ENCODE results near the gene PLEK. TPM values are rescaled to one million over a fixed set of nuclear protein-coding genes. Genes with fewer than 3 reads are reported as not detected.

Gene PLEK
- total and polyA plus RNA-seq, 2 of the 13 experiments (the other 11 are each of a cell fraction or from before 2014, with no cell fraction given) = not detected

DNA sequence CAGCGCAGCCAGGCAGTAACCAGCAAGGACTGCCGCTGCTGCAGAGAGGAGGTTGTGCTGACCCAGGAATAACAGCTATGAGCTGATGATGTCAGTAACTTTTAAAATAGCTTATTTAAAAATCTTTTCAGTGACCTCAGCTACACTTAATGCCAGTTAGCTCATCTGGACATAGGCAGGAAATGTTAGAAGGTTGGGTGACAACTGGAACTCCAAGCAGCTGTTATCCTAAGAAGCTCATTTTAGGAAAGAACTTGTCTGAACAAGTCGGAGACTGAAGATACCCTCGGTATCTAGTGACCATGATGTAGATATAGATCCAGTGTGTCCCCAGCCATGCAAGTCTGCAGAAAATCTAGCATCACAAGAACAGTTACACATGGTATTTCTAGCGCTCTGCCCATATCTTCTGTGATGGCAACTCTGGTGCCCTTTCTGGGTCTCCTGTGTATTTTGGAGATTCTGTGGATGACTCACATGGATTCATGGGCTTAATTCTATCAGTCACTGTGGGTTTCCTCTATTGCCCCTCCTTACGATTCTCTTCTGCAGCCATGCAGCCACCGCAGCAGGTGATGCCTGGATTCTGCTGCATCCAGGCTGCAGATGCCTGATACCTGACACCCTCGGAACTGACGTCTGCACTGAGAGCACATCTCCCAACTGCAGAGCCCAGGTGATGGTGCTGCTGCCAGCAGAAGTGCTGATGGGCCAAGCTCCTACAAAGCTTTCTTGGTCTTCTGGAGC lies 19.8 kb upstream of the PLEK start:
- Histone ChIP-seq H4K20me1 (ENCODE audit: insufficient read depth, low read length) (no peaks in the 10 kb centered on the region), H3K4me1 (ENCODE audit: insufficient read depth, low read length) (no peaks in the 10 kb centered on the region), H3K79me2 (ENCODE audit: insufficient read depth, low read length) (no peaks in the 10 kb centered on the region), H3K9ac (ENCODE audit: insufficient read depth, low read depth, low read length) (no peak overlapping the region), H3K27ac (ENCODE audit: extremely low read length, insufficient read depth, low read length) (no peak overlapping the region), H3K4me3 (replicated peaks in 1 of 3; ENCODE audit: insufficient read depth in 1 of 3, low read depth in 2 of 3, low read length in 3 of 3) (no peak overlapping the region), H3K27me3 (ENCODE audit: control insufficient read depth in 1 of 2, insufficient read depth in 2 of 2, low read length in 2 of 2) (0 out of 5 replicates have a peak, but pooled peaks cover 0 to 8% of the 10 kb centered on the region in 2 experiments), H3K36me3 (replicated peaks in 1 of 2; ENCODE audit: control insufficient read depth in 1 of 2, insufficient read depth in 2 of 2, low read length in 2 of 2) (no peaks in the 10 kb centered on the region), H3K4me2 (ENCODE audit: low read depth, low read length) (no peak overlapping the region), H2AFZ (ENCODE audit: low read length) (no peak overlapping the region), H3K9me3 (ENCODE audit: low read length) (no peaks in the 10 kb centered on the region)
- in situ Hi-C loops (cut with HindIII; ENCODE audit: extremely low pct_ligation_motif_present, low pct_unique_long_range_greater_than_20kb) = no loop called here
- POLR2A ChIA-PET = no interaction called here
- CTCF ChIA-PET (ENCODE audit: low intra/inter-chr PET ratio, low total read pairs) = no interaction called here
- ATAC-seq (no peak), DNase-seq (ENCODE audit: low spot score) (no peak), FAIRE-seq (no peak)
- WGBS (ENCODE audit: low lambda C conversion rate) = 38% methylated on average over 9 of the region's 9 CpGs
- intact Hi-C loops (cut with micrococcal nuclease; ENCODE audit: unreplicated experiment) = no loop called here
- no TSS peak for BruUV-seq (replicated peaks)
- TF ChIP-seq MBD4 (IDR thresholded peaks at IDR 0.05; ENCODE audit: borderline replicate concordance, low read length) = no peak
- no peak for TF ChIP-seq KDM3A (CRISPR knock-in tag; IDR thresholded peaks at IDR 0.05; ENCODE audit: low read depth)
- TF ChIP-seq HOXA7 (CRISPR knock-in tag; IDR thresholded peaks at IDR 0.05) = no peak
- no peak for TF ChIP-seq ZNF552 (CRISPR knock-in tag; IDR thresholded peaks at IDR 0.05; ENCODE audit: borderline replicate concordance)
- TF ChIP-seq ZBED4 (CRISPR knock-in tag; IDR thresholded peaks at IDR 0.05; ENCODE audit: borderline replicate concordance) = no peak
- no peak for TF ChIP-seq FOXO1 (CRISPR knock-in tag; IDR thresholded peaks at IDR 0.05)
- TF ChIP-seq TCF12 (IDR thresholded peaks at IDR 0.05) = no peak
- TF ChIP-seq TCF12 (CRISPR knock-in tag; IDR thresholded peaks at IDR 0.05) = no peak
- no peak for TF ChIP-seq RXRB (CRISPR knock-in tag; IDR thresholded peaks at IDR 0.05; ENCODE audit: borderline replicate concordance)
- TF ChIP-seq MXD4 (CRISPR knock-in tag; IDR thresholded peaks at IDR 0.05) = no peak
- TF ChIP-seq DMTF1 (CRISPR knock-in tag; IDR thresholded peaks at IDR 0.05) = no peak
- TF ChIP-seq, protein P1, sequence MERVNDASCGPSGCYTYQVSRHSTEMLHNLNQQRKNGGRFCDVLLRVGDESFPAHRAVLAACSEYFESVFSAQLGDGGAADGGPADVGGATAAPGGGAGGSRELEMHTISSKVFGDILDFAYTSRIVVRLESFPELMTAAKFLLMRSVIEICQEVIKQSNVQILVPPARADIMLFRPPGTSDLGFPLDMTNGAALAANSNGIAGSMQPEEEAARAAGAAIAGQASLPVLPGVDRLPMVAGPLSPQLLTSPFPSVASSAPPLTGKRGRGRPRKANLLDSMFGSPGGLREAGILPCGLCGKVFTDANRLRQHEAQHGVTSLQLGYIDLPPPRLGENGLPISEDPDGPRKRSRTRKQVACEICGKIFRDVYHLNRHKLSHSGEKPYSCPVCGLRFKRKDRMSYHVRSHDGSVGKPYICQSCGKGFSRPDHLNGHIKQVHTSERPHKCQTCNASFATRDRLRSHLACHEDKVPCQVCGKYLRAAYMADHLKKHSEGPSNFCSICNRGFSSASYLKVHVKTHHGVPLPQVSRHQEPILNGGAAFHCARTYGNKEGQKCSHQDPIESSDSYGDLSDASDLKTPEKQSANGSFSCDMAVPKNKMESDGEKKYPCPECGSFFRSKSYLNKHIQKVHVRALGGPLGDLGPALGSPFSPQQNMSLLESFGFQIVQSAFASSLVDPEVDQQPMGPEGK (CRISPR knock-in tag; IDR thresholded peaks at IDR 0.05) = no peak
- TF ChIP-seq FOXA1 (IDR thresholded peaks at IDR 0.05) = no peak
- no peak for TF ChIP-seq FOXA1 (CRISPR knock-in tag; IDR thresholded peaks at IDR 0.05)
- TF ChIP-seq ZNF891 (CRISPR knock-in tag; IDR thresholded peaks at IDR 0.05) = no peak
- TF ChIP-seq ZFAT (CRISPR knock-in tag; conservative IDR thresholded peaks at IDR 0.05) = no peak
- TF ChIP-seq TEAD2 (CRISPR knock-in tag; IDR thresholded peaks at IDR 0.05) = no peak

Measured in HepG2 (cell line).